ENCODE data around the gene WIPF2. TPM values are rescaled to one million over a fixed set of nuclear protein-coding genes. Genes with fewer than 3 reads are reported as not detected.

WIPF2 gene
- total RNA-seq, 1 experiment from 2014 or later, result 6.0 TPM

GRCh38 chr17:40174514-40174913, 44.6 kb upstream of the WIPF2 start:
- Histone ChIP-seq H3F3A (ENCODE audit: low read length, unreplicated experiment) (no peaks in the 10 kb centered on the region), H3K9me3 (ENCODE audit: low read length) (no peaks in the 10 kb centered on the region), H3K4me1 (ENCODE audit: insufficient read depth, low read length) (no peaks in the 10 kb centered on the region), H3K9me2 (replicated peaks; ENCODE audit: low read length) (no peaks in the 10 kb centered on the region), H4K20me1 (ENCODE audit: low read length) (no peaks in the 10 kb centered on the region), H3K4me2 (ENCODE audit: low read length) (no peak overlapping the region), H2AFZ (ENCODE audit: low read length) (no peak overlapping the region), H3K27me3 (ENCODE audit: low read length) (no peaks in the 10 kb centered on the region), H3K9ac (ENCODE audit: low read length) (no peak overlapping the region), H3K4me3 (ENCODE audit: low read length) (no peak overlapping the region), H3K36me3 (ENCODE audit: low read depth, low read length) (peaks cover 17% of the 10 kb centered on the region), H3K79me2 (ENCODE audit: low read length) (no peaks in the 10 kb centered on the region), H3K27ac (ENCODE audit: low read length) (no peak overlapping the region)
- DNase-seq, result no peak
- ATAC-seq, result no peak
- TF ChIP-seq EZH2phosphoT487 (IDR thresholded peaks at IDR 0.05; ENCODE audit: borderline replicate concordance, low read length), result no peak
- intact Hi-C loops (cut with micrococcal nuclease), result no loop called here
- BruUV-seq (replicated peaks), result no TSS peak
- POLR2A ChIA-PET (ENCODE audit: unreplicated experiment), result no interaction called here
- CTCF ChIA-PET, result no interaction called here

- no TSS peak for BruUV-seq (replicated peaks)
- peaks cover 9% of the 10 kb centered on the region; the same call in 1 of the 2 replicates for H3K36me3 ChIP-seq (ENCODE audit: low read depth, low read length)
- no peaks in the 10 kb centered on the region for H3K9me2 ChIP-seq (replicated peaks; ENCODE audit: low read length)
- no peaks in the 10 kb centered on the region for H3K9me3 ChIP-seq (ENCODE audit: low read length)
- H3K27me3 ChIP-seq (ENCODE audit: low read length), result no peaks in the 10 kb centered on the region
- H3K4me3 ChIP-seq (ENCODE audit: low read length), result no peak overlapping the region
- no peak overlapping the region for H3K27ac ChIP-seq (ENCODE audit: low read length)
- no peaks in the 10 kb centered on the region for H3K4me1 ChIP-seq (ENCODE audit: insufficient read depth, low read length)
- no peak overlapping the region for H2AFZ ChIP-seq (ENCODE audit: low read length)
- no peak overlapping the region for H3K4me2 ChIP-seq (ENCODE audit: low read length)
- DNase-seq (peak; percentile 36), ATAC-seq (peak; percentile 77)
- H3F3A ChIP-seq (ENCODE audit: low read length, unreplicated experiment), result no peaks in the 10 kb centered on the region
- no peaks in the 10 kb centered on the region for H4K20me1 ChIP-seq (ENCODE audit: low read length)
- POLR2A ChIA-PET (ENCODE audit: unreplicated experiment), result no interaction called here
- H3K9ac ChIP-seq (ENCODE audit: low read length), result no peak overlapping the region
- intact Hi-C loops (cut with micrococcal nuclease), result no loop called here
- CTCF ChIA-PET, result no interaction called here
- TF ChIP-seq EZH2phosphoT487 (IDR thresholded peaks at IDR 0.05; ENCODE audit: borderline replicate concordance, low read length), result no peak
- TF ChIP-seq EZH2 (IDR thresholded peaks at IDR 0.05; ENCODE audit: low read length, unreplicated experiment), result no peak
- no peak for TF ChIP-seq CTCF (conservative IDR thresholded peaks at IDR 0.05; ENCODE audit: low read depth, low read length)
- no peaks in the 10 kb centered on the region for H3K79me2 ChIP-seq (ENCODE audit: low read length)
These were observed 43.0 kb upstream of the WIPF2 start for GRCh38 chr17:40175928-40176753.

- ChIA-PET CTCF (no interaction called here), POLR2A (ENCODE audit: unreplicated experiment) (no interaction called here)
- BruUV-seq (replicated peaks), result no TSS peak
- Histone ChIP-seq H3K36me3 (ENCODE audit: low read depth, low read length) (peaks cover 4% of the 10 kb centered on the region; the same call in 1 of the 2 replicates), H3F3A (ENCODE audit: low read length, unreplicated experiment) (no peaks in the 10 kb centered on the region), H3K4me1 (ENCODE audit: insufficient read depth, low read length) (no peaks in the 10 kb centered on the region), H3K27me3 (ENCODE audit: low read length) (no peaks in the 10 kb centered on the region), H3K9me2 (replicated peaks; ENCODE audit: low read length) (no peaks in the 10 kb centered on the region), H3K4me2 (ENCODE audit: low read length) (no peak overlapping the region), H3K27ac (ENCODE audit: low read length) (no peak overlapping the region), H3K79me2 (ENCODE audit: low read length) (no peaks in the 10 kb centered on the region), H4K20me1 (ENCODE audit: low read length) (no peaks in the 10 kb centered on the region), H3K9me3 (ENCODE audit: low read length) (no peaks in the 10 kb centered on the region), H3K4me3 (ENCODE audit: low read length) (no peak overlapping the region), H2AFZ (ENCODE audit: low read length) (no peak overlapping the region), H3K9ac (ENCODE audit: low read length) (no peak overlapping the region)
- intact Hi-C loops (cut with micrococcal nuclease), result no loop called here
- no peak for DNase-seq
- ATAC-seq, result no peak
- TF ChIP-seq EZH2 (IDR thresholded peaks at IDR 0.05; ENCODE audit: low read length, unreplicated experiment) (no peak), CTCF (conservative IDR thresholded peaks at IDR 0.05; ENCODE audit: low read depth, low read length) (no peak)
These were observed 42.4 kb upstream of the WIPF2 start for GRCh38 chr17:40176754-40177110.
